ENCODE data around the gene CFAP43. TPM values are rescaled to one million over a fixed set of nuclear protein-coding genes. Genes with fewer than 3 reads are reported as not detected.

The CFAP43 gene, protein sequence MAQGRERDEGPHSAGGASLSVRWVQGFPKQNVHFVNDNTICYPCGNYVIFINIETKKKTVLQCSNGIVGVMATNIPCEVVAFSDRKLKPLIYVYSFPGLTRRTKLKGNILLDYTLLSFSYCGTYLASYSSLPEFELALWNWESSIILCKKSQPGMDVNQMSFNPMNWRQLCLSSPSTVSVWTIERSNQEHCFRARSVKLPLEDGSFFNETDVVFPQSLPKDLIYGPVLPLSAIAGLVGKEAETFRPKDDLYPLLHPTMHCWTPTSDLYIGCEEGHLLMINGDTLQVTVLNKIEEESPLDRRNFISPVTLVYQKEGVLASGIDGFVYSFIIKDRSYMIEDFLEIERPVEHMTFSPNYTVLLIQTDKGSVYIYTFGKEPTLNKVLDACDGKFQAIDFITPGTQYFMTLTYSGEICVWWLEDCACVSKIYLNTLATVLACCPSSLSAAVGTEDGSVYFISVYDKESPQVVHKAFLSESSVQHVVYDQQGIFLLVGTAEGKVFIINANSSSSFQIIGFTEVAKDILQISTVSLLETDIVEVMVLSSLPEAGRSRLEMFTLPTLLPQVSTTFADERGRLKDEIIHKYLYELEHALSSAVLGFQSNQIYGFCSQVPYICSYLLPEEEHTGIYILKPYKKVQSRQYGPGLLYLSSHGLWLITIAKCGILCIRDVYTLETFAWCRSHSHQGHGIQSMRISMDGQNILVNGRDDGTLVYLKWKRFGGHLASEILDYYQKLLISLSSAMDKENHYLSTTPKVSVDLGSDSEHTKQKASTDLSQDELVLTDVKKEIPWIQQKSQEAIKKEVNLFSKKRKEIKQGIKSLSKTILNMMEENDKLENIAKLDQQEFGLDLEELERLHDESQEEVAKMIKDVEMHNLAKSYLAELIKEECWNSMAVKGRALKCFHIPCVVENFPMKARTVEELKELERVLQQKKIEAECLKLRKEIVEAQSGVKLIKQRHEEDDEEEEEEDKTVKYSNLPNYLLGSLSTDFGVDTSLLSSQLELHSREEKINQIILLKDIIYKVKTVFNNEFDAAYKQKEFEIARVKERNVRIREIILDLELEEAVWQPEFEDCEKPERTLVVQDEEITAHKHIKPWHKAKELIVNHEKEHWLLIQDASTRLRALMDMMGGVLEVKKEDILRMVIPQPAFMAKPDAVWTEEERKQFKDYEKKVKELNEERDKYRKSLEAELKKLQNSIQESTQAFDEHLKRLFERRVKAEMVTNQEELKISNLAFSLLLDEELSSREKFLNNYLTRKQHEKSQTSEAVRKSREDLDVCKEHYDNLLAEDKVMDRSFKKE (N-terminal part only)
- 0.15 to 0.17 TPM in 2 of 3 replicates, not detected in the other for total RNA-seq
- long read RNA-seq = 0 reads

DNA sequence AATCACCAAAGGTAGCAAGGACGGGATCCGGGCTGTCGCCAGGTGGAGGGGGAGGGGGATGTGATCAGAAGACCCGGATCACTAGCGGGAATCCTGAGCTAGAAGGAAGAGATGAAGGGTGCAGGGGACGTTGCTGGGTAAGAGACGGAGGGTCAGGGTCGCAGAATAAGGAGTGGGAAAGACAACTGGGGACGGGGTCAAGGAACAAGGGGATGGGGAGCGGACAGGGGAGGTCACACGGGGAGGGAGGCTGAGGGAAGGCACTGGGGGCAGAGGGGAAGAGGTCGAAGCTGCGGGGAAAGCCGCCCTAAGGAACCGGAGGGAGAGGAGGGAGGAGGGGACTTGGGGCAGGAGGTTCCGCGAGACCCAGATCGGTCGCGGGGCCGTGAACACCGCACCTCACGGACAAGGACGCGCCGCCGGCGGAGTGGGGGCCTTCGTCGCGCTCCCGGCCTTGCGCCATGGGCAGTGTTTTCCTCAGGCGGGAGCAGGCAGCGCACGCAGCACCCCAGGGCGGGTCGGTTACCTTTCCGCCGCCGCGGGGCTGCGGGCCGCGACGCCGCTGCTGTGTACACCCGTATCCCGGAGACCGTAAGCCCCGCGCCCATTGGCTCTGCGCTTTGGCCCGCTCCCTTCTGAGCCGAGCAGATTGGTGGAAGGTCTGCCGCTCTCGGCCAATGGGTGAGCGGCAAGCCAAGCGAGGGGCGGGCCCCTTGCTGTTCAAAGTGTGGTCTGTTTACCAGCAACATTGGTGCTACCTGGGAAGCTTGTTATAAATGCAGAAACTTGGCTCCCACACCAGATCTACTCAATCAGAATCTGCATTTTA is at the start of gene CFAP43:
TSS of gene CFAP43 (minus strand) at position 581 of the 829 bp plus-strand sequence. CDS start at position 463, 118 bp downstream.
- peaks cover 3% of the 10 kb centered on the region for H3K9me3 Mint-ChIP-seq (ENCODE audit: low read depth)
- no peaks in the 10 kb centered on the region for H3K36me3 Mint-ChIP-seq (ENCODE audit: low read depth)
- peaks cover 32% of the 10 kb centered on the region for H3K27me3 Mint-ChIP-seq (ENCODE audit: low read depth)
- peak; percentile 98 for DNase-seq (ENCODE audit: low spot score)
- peaks cover 13% of the 10 kb centered on the region for H3K4me1 Mint-ChIP-seq (ENCODE audit: low read depth)
- H3K4me3 Mint-ChIP-seq (ENCODE audit: unreplicated experiment) = peak within 1 kb of the TSS; percentile 80
- no peak within 1 kb of the TSS for H3K27ac Mint-ChIP-seq (ENCODE audit: unreplicated experiment)
- TF ChIP-seq, protein P1, sequence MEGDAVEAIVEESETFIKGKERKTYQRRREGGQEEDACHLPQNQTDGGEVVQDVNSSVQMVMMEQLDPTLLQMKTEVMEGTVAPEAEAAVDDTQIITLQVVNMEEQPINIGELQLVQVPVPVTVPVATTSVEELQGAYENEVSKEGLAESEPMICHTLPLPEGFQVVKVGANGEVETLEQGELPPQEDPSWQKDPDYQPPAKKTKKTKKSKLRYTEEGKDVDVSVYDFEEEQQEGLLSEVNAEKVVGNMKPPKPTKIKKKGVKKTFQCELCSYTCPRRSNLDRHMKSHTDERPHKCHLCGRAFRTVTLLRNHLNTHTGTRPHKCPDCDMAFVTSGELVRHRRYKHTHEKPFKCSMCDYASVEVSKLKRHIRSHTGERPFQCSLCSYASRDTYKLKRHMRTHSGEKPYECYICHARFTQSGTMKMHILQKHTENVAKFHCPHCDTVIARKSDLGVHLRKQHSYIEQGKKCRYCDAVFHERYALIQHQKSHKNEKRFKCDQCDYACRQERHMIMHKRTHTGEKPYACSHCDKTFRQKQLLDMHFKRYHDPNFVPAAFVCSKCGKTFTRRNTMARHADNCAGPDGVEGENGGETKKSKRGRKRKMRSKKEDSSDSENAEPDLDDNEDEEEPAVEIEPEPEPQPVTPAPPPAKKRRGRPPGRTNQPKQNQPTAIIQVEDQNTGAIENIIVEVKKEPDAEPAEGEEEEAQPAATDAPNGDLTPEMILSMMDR (IDR thresholded peaks at IDR 0.05) = no peak

DNA sequence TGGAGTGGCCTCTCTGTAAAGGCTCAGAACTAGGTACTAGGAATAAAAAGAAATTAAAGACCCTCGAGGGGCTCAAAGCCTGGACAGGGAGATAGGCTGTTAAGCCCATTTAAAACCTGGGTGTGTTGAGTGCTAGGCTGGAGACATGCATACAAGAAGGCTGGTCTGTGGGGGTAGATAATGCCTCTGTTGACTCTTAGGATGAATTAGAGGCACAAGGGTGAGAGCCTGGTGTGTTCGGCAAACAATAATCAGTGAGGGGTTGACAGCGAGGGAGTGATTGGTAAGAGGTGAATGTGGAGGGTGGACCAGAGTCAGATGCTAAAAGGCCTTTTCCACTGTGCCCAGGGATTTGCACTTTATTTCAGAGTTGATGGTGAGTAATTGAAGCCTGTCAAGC is 49.5 kb upstream of the CFAP43 start:
- no peak for DNase-seq (ENCODE audit: low spot score)
- Mint-ChIP-seq H3K36me3 (ENCODE audit: low read depth) (no peaks in the 10 kb centered on the region), H3K4me3 (ENCODE audit: unreplicated experiment) (no peak overlapping the region), H3K9me3 (ENCODE audit: low read depth) (no peaks in the 10 kb centered on the region), H3K27ac (ENCODE audit: unreplicated experiment) (no peak overlapping the region), H3K27me3 (ENCODE audit: low read depth) (peaks cover 14% of the 10 kb centered on the region), H3K4me1 (ENCODE audit: low read depth) (no peaks in the 10 kb centered on the region)
- TF ChIP-seq, protein P1 (IDR thresholded peaks at IDR 0.05) = no peak

GRCh38 chr10:104279550-104280259 is 47.5 kb upstream of the CFAP43 start:
- no peak for DNase-seq (ENCODE audit: low spot score)
- Mint-ChIP-seq H3K4me3 (ENCODE audit: unreplicated experiment) (no peak overlapping the region), H3K36me3 (ENCODE audit: low read depth) (no peaks in the 10 kb centered on the region), H3K27ac (ENCODE audit: unreplicated experiment) (no peak overlapping the region), H3K27me3 (ENCODE audit: low read depth) (peaks cover 15% of the 10 kb centered on the region), H3K4me1 (ENCODE audit: low read depth) (no peaks in the 10 kb centered on the region), H3K9me3 (ENCODE audit: low read depth) (no peaks in the 10 kb centered on the region)
- TF ChIP-seq, protein P1 (IDR thresholded peaks at IDR 0.05) = no peak

GRCh38 chr10:104277785-104278184 is 45.6 kb upstream of the CFAP43 start:
- no peak for DNase-seq (ENCODE audit: low spot score)
- H3K4me3 Mint-ChIP-seq (ENCODE audit: unreplicated experiment) = no peak overlapping the region
- no peak overlapping the region for H3K27ac Mint-ChIP-seq (ENCODE audit: unreplicated experiment)
- TF ChIP-seq, protein P1 (IDR thresholded peaks at IDR 0.05) = no peak
- H3K27me3 Mint-ChIP-seq (ENCODE audit: low read depth) = peaks cover 15% of the 10 kb centered on the region
- peaks cover 9% of the 10 kb centered on the region for H3K4me1 Mint-ChIP-seq (ENCODE audit: low read depth)
- no peaks in the 10 kb centered on the region for H3K9me3 Mint-ChIP-seq (ENCODE audit: low read depth)
- H3K36me3 Mint-ChIP-seq (ENCODE audit: low read depth) = no peaks in the 10 kb centered on the region

Data from chondrocyte (in vitro differentiated cells).